ENCODE measurements around the gene CBS. TPM values are rescaled to one million over a fixed set of nuclear protein-coding genes. Genes with fewer than 3 reads are reported as not detected.

CBS gene
- total RNA-seq, result 17.9 and 46.3 TPM in 2 replicates

DNA sequence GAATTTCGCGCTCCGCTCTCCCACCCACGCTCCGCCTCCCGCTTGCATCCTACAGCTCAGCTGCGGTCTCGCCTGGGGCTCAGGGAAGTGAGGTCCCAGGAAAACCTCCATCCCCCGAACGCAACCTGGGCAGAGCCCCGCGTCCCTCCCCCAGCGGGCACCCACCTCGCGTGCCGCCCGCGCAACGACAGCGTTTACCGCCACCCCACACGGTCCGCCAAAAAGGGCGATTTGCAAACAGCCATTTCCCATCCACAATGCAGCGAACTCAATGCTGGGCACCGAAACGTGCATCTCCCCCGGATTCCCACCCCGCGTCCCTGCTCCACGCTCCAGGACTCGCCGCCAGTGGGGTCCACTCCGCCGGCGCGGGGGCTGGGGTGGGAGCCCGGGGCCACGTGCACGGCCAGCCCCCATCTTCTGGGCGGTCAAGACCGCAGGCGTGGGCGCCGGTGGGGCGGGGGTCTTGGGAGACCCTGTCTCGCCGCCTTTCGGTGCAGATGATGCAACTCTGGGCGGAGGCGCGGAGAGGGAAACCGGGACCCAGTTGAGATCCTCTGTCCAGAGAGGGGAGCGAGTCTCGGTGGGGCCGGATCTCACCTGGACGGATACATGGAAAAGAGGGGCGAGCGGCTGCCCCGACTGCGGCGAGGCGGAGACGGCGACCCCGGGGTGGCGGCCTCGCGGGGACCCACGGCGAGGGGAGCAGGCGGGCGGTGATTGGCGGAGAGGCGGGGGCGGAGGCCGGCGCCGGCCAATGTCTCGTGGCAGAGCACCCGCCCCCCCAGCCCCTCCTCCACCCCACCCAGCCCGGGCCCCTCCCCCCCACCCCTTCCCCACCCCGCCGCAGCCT, at the start of gene CBS:
Gene CBS (minus strand): TSS at position 666 of the 853 bp plus-strand sequence. CDS start 3,642 bp downstream, outside the sequence.

DNA sequence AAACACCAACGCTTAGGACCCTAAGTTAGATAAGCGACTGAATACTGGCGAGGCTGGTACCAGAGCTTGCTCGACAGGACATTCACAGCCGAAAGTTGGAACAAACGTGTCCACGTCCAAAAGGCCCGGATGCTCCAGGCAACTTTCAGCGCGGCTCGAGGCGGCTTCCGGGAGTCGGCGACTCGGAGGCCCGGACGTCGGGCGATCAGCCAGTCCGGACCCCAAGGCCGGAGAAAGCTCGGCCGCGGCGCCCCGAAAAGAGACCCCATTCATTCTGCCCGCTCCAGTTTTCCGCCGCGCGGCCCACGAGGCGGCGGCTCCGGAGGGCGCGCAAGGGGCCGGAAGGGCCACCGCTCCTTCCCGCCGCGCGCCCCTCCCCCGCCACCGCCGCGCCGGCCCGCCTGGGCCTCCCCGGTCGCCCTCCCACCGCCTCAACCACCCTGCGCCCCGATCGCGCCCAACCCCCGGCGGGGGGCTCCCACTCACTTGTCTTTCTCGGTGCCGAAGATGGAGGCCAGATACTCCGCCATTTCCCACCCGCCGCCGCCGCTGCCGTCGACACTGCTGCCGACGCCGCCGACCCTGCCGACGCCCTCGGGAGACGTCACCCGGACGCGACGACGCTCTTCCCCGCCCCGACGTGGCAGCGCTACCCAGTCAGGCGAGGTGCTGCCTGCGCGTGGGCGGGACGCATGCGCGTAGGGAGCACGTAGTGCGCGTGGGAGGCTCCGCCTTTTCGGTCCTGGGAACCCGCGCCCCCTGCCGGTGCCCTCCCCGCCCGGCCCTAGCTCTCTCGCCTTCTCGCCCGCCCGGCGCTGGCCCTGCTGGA, 31.5 kb upstream of the CBS start, which contains the start of gene U2AF1:
Gene U2AF1 (minus strand): TSS at position 606 of the 829 bp plus-strand sequence. CDS start 76 bp downstream, at position 530.

Other genes starting within 250 kb of the CBS start
- gene WDR4, start 196.3 kb downstream of the CBS start, total RNA-seq, result 24.1 and 26.9 TPM in 2 replicates
- 61.2 and 68.8 TPM in 2 replicates for gene NDUFV3, start 182.5 kb downstream of the CBS start, total RNA-seq
- not detected in 2 replicates for gene ERVH48-1, start 150.2 kb downstream of the CBS start, total RNA-seq
- gene PKNOX1, start 101.3 kb downstream of the CBS start, total RNA-seq, result 12.6 and 17.2 TPM in 2 replicates
- 68.1 and 76.5 TPM in 2 replicates for gene U2AF1, start 31.7 kb upstream of the CBS start, total RNA-seq
- gene CRYAA, start 93.2 kb upstream of the CBS start, total RNA-seq, result not detected in 2 replicates